Panc1 (cell line): Measurements from ENCODE around the gene CD6. TPM values are rescaled to one million over a fixed set of nuclear protein-coding genes. Genes with fewer than 3 reads are reported as not detected.

Experiments used
- ATAC-seq: fragments of 200-7000 bp; cut with Tn5 transposase; 2 replicates; pipeline ENCODE4 v1.9.1; 2020; ENCODE audit warnings: mild to moderate bottlenecking, moderate library complexity
- Bru-seq: library from RNA; stranded (reverse); fragments of 400-500 nt; gene quantifications from one replicate; lab custom pipeline; 2021; lab: Mats Ljungman, UMichigan
- BruChase-seq, 2 experiments: library from RNA; stranded (reverse); fragments of 400-500 nt; gene quantifications; one replicate each; lab custom pipeline; 2021; lab: Mats Ljungman, UMichigan
- BruUV-seq: library from RNA; stranded (reverse); fragments of 400-500 nt; replicated peaks from 2 replicates; lab custom pipeline; 2021; lab: Mats Ljungman, UMichigan
- CTCF ChIA-PET: fragments of 300-600 bp; sonication (Branson Sonifier 250); formaldehyde crosslinking; loops from one replicate; lab custom pipeline; 2022; ENCODE audit warnings: antibody characterized with exemption; lab: Charles Lee
- POLR2A ChIA-PET: fragments of 300-600 bp; sonication (Branson Sonifier 250); formaldehyde crosslinking; loops from one replicate; lab custom pipeline; 2022; ENCODE audit warnings: antibody characterized with exemption; lab: Charles Lee
- DNase-seq: peaks from one replicate; pipeline ENCODE4 v3.0.0-alpha.2; 2010; ENCODE audit warnings: low read depth, low spot score
- H3K27ac ChIP-seq: 2 replicates; pipeline ENCODE4 v1.5.1; 2011; ENCODE audit warnings: mild to moderate bottlenecking, low read length, inconsistent platforms
- H3K27me3 ChIP-seq: fragments of 200-500 bp; sonication (Bioruptor generic); 2 replicates; pipeline ENCODE4 v1.6.0; 2014; ENCODE audit warnings: low read length, inconsistent platforms; ENCODE audit not compliant: control insufficient read depth, insufficient read depth
- H3K36me3 ChIP-seq: fragments of 200-500 bp; sonication (Bioruptor generic); 2 replicates; pipeline ENCODE4 v1.5.1; 2014; ENCODE audit warnings: inconsistent platforms, mild to moderate bottlenecking, low read length, moderate library complexity; ENCODE audit not compliant: control insufficient read depth, insufficient read depth
- H3K4me1 ChIP-seq: 2 replicates; pipeline ENCODE4 v1.5.1; 2011; ENCODE audit warnings: inconsistent platforms, mild to moderate bottlenecking, low read length, moderate library complexity; ENCODE audit not compliant: control insufficient read depth, insufficient read depth
- H3K4me3 ChIP-seq, 2 experiments: 2 replicates each; pipeline ENCODE4 v1.5.1; 2011 to 2012; ENCODE audit warnings: low read depth in 2 of 2, low read length in 2 of 2, mild to moderate bottlenecking in 2 of 2, inconsistent platforms in 1 of 2, moderate library complexity in 1 of 2
- H3K9me3 ChIP-seq: fragments of 200-500 bp; sonication (Bioruptor generic); 2 replicates; pipeline ENCODE4 v1.5.1; 2014; ENCODE audit warnings: low read depth, mild to moderate bottlenecking, inconsistent platforms, low read length, moderate library complexity; ENCODE audit not compliant: control insufficient read depth, insufficient read depth
- CTCF ChIP-seq: fragments of 450-650 bp; IDR thresholded peaks from 2 replicates; pipeline ENCODE4 v1.5.1; 2017; ENCODE audit warnings: mild to moderate bottlenecking
- POLR2AphosphoS5 ChIP-seq: IDR thresholded peaks from 2 replicates; pipeline ENCODE4 v1.6.1; 2012; ENCODE audit warnings: mild to moderate bottlenecking, low read depth, low read length, moderate library complexity
- SIN3A ChIP-seq: IDR thresholded peaks from 2 replicates; pipeline ENCODE4 v1.6.1; 2012; ENCODE audit warnings: low read depth, mild to moderate bottlenecking, low read length, moderate library complexity, borderline replicate concordance; ENCODE audit not compliant: insufficient read depth
- TCF7L2 ChIP-seq: IDR thresholded peaks from 2 replicates; pipeline ENCODE4 v1.6.1; 2011; ENCODE audit warnings: mild to moderate bottlenecking, low read depth, low read length, inconsistent platforms
- in situ Hi-C: cut with HindIII; loops from 2 replicates; pipeline ENCODE4 v1.10.0; 2016; ENCODE audit warnings: low sequenced_read_pairs, low pct_unique_long_range_greater_than_20kb
- intact Hi-C: fragments of 100-400 bp; cut with micrococcal nuclease; formaldehyde crosslinking; loops from one replicate; pipeline ENCODE4 v1.10.0; 2022; ENCODE audit not compliant: unreplicated experiment
- long read RNA-seq: library from polyadenylated mRNA; unstranded; transcript quantifications from one replicate; pipeline ENCODE4 v2.0.0, GENCODE V29; 2021; ENCODE audit not compliant: unreplicated experiment
- polyA plus RNA-seq: library from polyadenylated mRNA; unstranded; fragments of >200 nt; gene quantifications from one replicate; pipeline ENCODE4 v1.2.1, GENCODE V29; 2012; ENCODE audit warnings: missing spikeins; ENCODE audit not compliant: insufficient read length
- total RNA-seq: library from RNA; stranded (reverse); gene quantifications from one replicate; pipeline ENCODE4 v1.2.1, GENCODE V29; 2021; ENCODE audit not compliant: unreplicated experiment
- TF ChIP-seq, protein P1 (sequence below), 2 experiments: IDR thresholded peaks; 2 replicates each; pipeline ENCODE4 v1.6.1; 2011 to 2012; ENCODE audit warnings: low read depth in 2 of 2, control low read depth in 1 of 2, low read length in 1 of 2, mild to moderate bottlenecking in 1 of 2, moderate library complexity in 1 of 2; ENCODE audit not compliant: insufficient read depth in 1 of 2

The CD6 gene
- total RNA-seq (1.1 TPM), Bru-seq, nascent RNA (not detected), BruChase-seq, experiment 1, labeled RNA remaining after a 2-hour chase (not detected), BruChase-seq, experiment 2, labeled RNA remaining after a 6-hour chase (percentile 2 among the genes with signal in this experiment)
- polyA plus RNA-seq = 0.78 TPM
- long read RNA-seq = 0 reads

DNA sequence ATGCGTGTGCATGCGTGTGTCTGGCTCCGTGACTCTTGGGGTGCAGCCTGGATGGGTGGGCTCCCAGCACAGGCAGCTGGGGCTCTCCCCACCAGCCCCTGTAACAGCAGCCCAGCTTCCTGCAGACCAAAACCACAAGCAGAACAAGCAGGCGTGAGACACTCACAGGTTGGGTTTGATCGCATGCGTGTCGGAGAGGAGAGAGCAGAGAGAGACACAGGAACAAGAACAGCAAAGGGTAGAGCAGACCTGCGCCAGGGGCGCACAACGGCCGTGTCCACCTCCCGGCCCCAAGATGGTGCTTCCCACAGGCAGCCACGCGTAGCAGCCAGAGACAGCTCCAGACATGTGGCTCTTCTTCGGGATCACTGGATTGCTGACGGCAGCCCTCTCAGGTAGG lies at the start of gene CD6:
TSS of gene CD6 (plus strand) at position 161 of the 400 bp plus-strand sequence. CDS start at position 347, 186 bp downstream.
- intact Hi-C loops (no loop called here), in situ Hi-C loops (no loop called here)
- ATAC-seq (no peak), DNase-seq (no peak)
- H3K36me3 ChIP-seq = no peaks in the 10 kb centered on the region
- CTCF ChIA-PET = no interaction called here
- TF ChIP-seq SIN3A (no peak), CTCF (no peak), POLR2AphosphoS5 (no peak), TCF7L2 (no peak)
- TF ChIP-seq, protein P1, sequence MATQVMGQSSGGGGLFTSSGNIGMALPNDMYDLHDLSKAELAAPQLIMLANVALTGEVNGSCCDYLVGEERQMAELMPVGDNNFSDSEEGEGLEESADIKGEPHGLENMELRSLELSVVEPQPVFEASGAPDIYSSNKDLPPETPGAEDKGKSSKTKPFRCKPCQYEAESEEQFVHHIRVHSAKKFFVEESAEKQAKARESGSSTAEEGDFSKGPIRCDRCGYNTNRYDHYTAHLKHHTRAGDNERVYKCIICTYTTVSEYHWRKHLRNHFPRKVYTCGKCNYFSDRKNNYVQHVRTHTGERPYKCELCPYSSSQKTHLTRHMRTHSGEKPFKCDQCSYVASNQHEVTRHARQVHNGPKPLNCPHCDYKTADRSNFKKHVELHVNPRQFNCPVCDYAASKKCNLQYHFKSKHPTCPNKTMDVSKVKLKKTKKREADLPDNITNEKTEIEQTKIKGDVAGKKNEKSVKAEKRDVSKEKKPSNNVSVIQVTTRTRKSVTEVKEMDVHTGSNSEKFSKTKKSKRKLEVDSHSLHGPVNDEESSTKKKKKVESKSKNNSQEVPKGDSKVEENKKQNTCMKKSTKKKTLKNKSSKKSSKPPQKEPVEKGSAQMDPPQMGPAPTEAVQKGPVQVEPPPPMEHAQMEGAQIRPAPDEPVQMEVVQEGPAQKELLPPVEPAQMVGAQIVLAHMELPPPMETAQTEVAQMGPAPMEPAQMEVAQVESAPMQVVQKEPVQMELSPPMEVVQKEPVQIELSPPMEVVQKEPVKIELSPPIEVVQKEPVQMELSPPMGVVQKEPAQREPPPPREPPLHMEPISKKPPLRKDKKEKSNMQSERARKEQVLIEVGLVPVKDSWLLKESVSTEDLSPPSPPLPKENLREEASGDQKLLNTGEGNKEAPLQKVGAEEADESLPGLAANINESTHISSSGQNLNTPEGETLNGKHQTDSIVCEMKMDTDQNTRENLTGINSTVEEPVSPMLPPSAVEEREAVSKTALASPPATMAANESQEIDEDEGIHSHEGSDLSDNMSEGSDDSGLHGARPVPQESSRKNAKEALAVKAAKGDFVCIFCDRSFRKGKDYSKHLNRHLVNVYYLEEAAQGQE (IDR thresholded peaks at IDR 0.05; ENCODE audit: insufficient read depth in 1 of 2, low read depth in 2 of 2, low read length in 1 of 2) = no peak
- no peak within 1 kb of the TSS for H3K4me3 ChIP-seq
- BruUV-seq = no TSS peak
- POLR2A ChIA-PET = no interaction called here
- H3K9me3 ChIP-seq = no peaks in the 10 kb centered on the region
- H3K27me3 ChIP-seq = no peaks in the 10 kb centered on the region
- no peaks in the 10 kb centered on the region for H3K4me1 ChIP-seq
- no peak within 1 kb of the TSS for H3K27ac ChIP-seq

GRCh38 chr11:60921777-60922335 lies 49.6 kb upstream of the CD6 start:
- no peak overlapping the region for H3K4me3 ChIP-seq
- intact Hi-C loops = no loop called here
- CTCF ChIA-PET = no interaction called here

More at GRCh38 chr11:60921777-60922335, 49.6 kb upstream of the CD6 start:
- no peak for DNase-seq
- POLR2A ChIA-PET = no interaction called here
- in situ Hi-C loops = no loop called here
- TF ChIP-seq SIN3A (no peak), POLR2AphosphoS5 (no peak), CTCF (no peak), TCF7L2 (no peak)
- TF ChIP-seq, protein P1 (IDR thresholded peaks at IDR 0.05; ENCODE audit: insufficient read depth in 1 of 2, low read depth in 2 of 2, low read length in 1 of 2) = no peak
- Histone ChIP-seq H3K4me1 (peaks cover 18% of the 10 kb centered on the region), H3K36me3 (no peaks in the 10 kb centered on the region; the same call in 1 of the 2 replicates), H3K27me3 (no peaks in the 10 kb centered on the region), H3K9me3 (no peaks in the 10 kb centered on the region), H3K27ac (no peak overlapping the region)
- ATAC-seq = no peak
- no TSS peak for BruUV-seq
